Measurements from ENCODE around the gene BORCS6.

DNA sequence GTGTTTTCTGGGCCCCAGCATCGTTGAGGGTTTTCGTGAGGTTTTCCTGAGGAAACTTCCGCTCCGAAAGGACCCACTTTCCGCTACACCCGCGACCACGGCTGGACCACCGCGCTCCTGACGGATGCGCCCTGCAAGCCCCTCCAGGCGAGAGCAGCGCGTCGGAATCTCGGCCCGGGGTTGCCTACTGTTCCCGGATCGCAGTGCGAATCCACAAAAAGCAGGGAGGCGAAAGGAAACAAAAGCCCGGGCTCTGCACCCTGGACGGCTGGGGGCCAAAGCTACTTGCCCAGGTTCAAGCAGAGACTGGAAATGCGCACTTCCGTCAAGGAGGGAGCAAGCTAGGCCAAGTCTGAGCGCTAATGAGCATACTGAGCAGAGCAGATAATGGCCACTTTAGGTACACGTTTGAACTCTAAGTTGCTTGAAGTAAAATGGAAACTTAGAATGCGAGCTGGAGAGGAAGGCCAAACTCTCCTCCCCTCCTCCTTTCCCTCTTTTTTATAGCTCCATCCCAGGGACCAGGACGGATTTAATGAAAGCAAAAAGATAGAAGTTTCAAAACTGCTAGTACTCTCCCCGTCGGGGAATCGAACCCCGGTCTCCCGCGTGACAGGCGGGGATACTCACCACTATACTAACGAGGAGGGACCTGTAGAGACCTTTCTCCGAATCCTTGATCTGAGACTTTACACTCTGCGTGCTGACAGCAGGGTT is 31.8 kb upstream of the BORCS6 start:
- TF ChIP-seq CTCF (conservative IDR thresholded peaks at IDR 0.05; ENCODE audit: low read depth, low read length) (no peak), RAD21 (IDR thresholded peaks at IDR 0.05; ENCODE audit: low read length) (no peak), RFX5 (IDR thresholded peaks at IDR 0.05; ENCODE audit: low read depth, low read length) (no peak), CEBPB (IDR thresholded peaks at IDR 0.05; ENCODE audit: low read depth, low read length) (0 out of 2 replicates have a peak, but pooled peaks have one; percentile 23)

Measured in IMR-90 (cell line).